Measurements from ENCODE around the gene PARP11. TPM values are rescaled to one million over a fixed set of nuclear protein-coding genes. Genes with fewer than 3 reads are reported as not detected.

PARP11 gene
- total and polyA plus RNA-seq, 2 of the 8 experiments (the other 6 are each of a cell fraction or from before 2014, with no cell fraction given): 4.2 to 13.3 TPM

GRCh38 chr12:3832738-3833137 lies 40.5 kb downstream of the PARP11 start:
- WGBS, 2 experiments (ENCODE audit: extremely low coverage in 1 of 2, insufficient coverage in 1 of 2, insufficient read length in 1 of 2, insufficient replicate concordance in 2 of 2, low coverage in 1 of 2, low lambda C conversion rate in 2 of 2, missing lambda C conversion rate in 1 of 2): 83% methylated on average over 3 of the region's 3 CpGs; no CpG with 5 or more reads in 1 of the 2 experiments
- Histone ChIP-seq H3K9ac (replicated peaks in 1 of 4; ENCODE audit: extremely low read depth in 1 of 4, low read depth in 3 of 4, low read length in 3 of 4) (no peak overlapping the region), H3K4me1 (replicated peaks in 1 of 4; ENCODE audit: control insufficient read depth in 3 of 4, insufficient read depth in 4 of 4, low read length in 3 of 4) (peaks cover 0 to 7% (median 2%) of the 10 kb centered on the region in 4 experiments; a peak in 5 of 7 replicates), H3K23ac (ENCODE audit: insufficient read length) (no peak overlapping the region), H2AFZ (ENCODE audit: low read length) (no peak overlapping the region), H4K20me1 (replicated peaks in 1 of 2; ENCODE audit: control insufficient read depth in 1 of 2, insufficient read depth in 2 of 2, low read length in 2 of 2) (no peaks in the 10 kb centered on the region), H3K18ac (ENCODE audit: extremely low read depth, low read length) (no peak overlapping the region), H2BK120ac (replicated peaks; ENCODE audit: low read depth, low read length) (no peak overlapping the region), H3K14ac (ENCODE audit: insufficient read length) (no peak overlapping the region), H4K8ac (ENCODE audit: extremely low read depth, insufficient read depth, low read length) (no peak overlapping the region), H3K56ac (replicated peaks; ENCODE audit: insufficient read length, low read depth, low read length) (no peak overlapping the region), H2BK12ac (ENCODE audit: low read depth, low read length) (no peak overlapping the region), H2AK5ac (ENCODE audit: low read depth, low read length) (no peak overlapping the region), H3K36me3 (ENCODE audit: control insufficient read depth in 2 of 4, insufficient read depth in 4 of 4, low read length in 3 of 4) (no peaks in the 10 kb centered on the region), H2BK15ac (ENCODE audit: low read length) (no peak overlapping the region), H3K4ac (replicated peaks; ENCODE audit: insufficient read length, low read depth, low read length) (no peak overlapping the region), H2BK5ac (ENCODE audit: low read depth, low read length) (no peak overlapping the region), H3K9me3 (ENCODE audit: insufficient read depth in 2 of 2, low read depth in 1 of 2, low read length in 1 of 2) (no peaks in the 10 kb centered on the region), H4K91ac (replicated peaks; ENCODE audit: insufficient read length, low read length) (no peak overlapping the region), H3K4me2 (ENCODE audit: insufficient read depth in 1 of 2, low read depth in 2 of 2, low read length in 2 of 2) (no peak overlapping the region), H3K27me3 (replicated peaks in 1 of 4; ENCODE audit: control insufficient read depth in 3 of 4, extremely low read depth in 1 of 4, insufficient read depth in 3 of 4, low read length in 3 of 4) (no peaks in the 10 kb centered on the region), H3K27ac (ENCODE audit: low read depth, low read length) (no peak overlapping the region), H2BK20ac (ENCODE audit: low read length) (no peak overlapping the region), H3K79me2 (ENCODE audit: control insufficient read depth in 1 of 2, insufficient read depth in 2 of 2, low read length in 2 of 2) (peaks cover 0 to 14% of the 10 kb centered on the region in 2 experiments; a peak in 1 of 4 replicates), H3K23me2 (ENCODE audit: low read depth, low read length) (no peaks in the 10 kb centered on the region), H3K4me3 (ENCODE audit: extremely low read depth in 1 of 4, insufficient read depth in 2 of 4, low read depth in 3 of 4, low read length in 4 of 4) (no peak overlapping the region), H4K5ac (ENCODE audit: insufficient read length, low read depth, low read length) (no peak overlapping the region), H3K79me1 (ENCODE audit: low read depth, low read length) (no peaks in the 10 kb centered on the region)
- TF ChIP-seq ASH2L (IDR thresholded peaks at IDR 0.05; ENCODE audit: low read length) (no peak), USF2 (IDR thresholded peaks at IDR 0.05; ENCODE audit: low read length) (no peak), EGR1 (IDR thresholded peaks at IDR 0.05; ENCODE audit: borderline replicate concordance, low read depth, low read length) (no peak), E2F6 (IDR thresholded peaks at IDR 0.05) (no peak), KDM5A (IDR thresholded peaks at IDR 0.05; ENCODE audit: low read length) (no peak), PHF8 (conservative IDR thresholded peaks at IDR 0.05; ENCODE audit: low read depth, low read length) (no peak), MAX (IDR thresholded peaks at IDR 0.05) (no peak), CTBP2 (IDR thresholded peaks at IDR 0.05; ENCODE audit: borderline replicate concordance, insufficient read depth, insufficient read length, low read length) (no peak), TCF12 (IDR thresholded peaks at IDR 0.05; ENCODE audit: low read depth, low read length) (no peak), POLR2AphosphoS5 (IDR thresholded peaks at IDR 0.05; ENCODE audit: low read depth, low read length) (no peak)
- ChIA-PET POLR2A (ENCODE audit: partially characterized antibody) (no interaction called here), CTCF (ENCODE audit: partially characterized antibody) (interaction anchor here (0.8 to 2.7 kb wide), 5 partner anchors 11 to 532 kb away, joined by 3 to 15 read pairs (median 4); no protein-coding TSS in a partner anchor)
- FAIRE-seq (no peak), DNase-seq (ENCODE audit: low read depth in 1 of 2, low spot score in 2 of 2) (no peak)
